Muscle layer of duodenum (tissue), 2 donors: Measurements from ENCODE around the gene EPN3.

Experiments
- H3K27ac ChIP-seq: one replicate; pipeline ENCODE4 v1.7.0; 2013; ENCODE audit warnings: mild to moderate bottlenecking, low read length
- H3K27me3 ChIP-seq: one replicate; pipeline ENCODE4 v1.7.0; 2013; ENCODE audit warnings: low read depth, mild to moderate bottlenecking, control low read depth, low read length
- H3K36me3 ChIP-seq, 2 donors: one replicate each; pipeline ENCODE4 v1.7.0; 2013; ENCODE audit warnings: low read length in 2 of 2, control low read depth in 1 of 2, mild to moderate bottlenecking in 1 of 2; ENCODE audit not compliant: insufficient read depth in 2 of 2, control insufficient read depth in 1 of 2
- H3K4me1 ChIP-seq, 2 donors: one replicate each; pipeline ENCODE4 v1.7.0; 2013; ENCODE audit warnings: low read length in 2 of 2, mild to moderate bottlenecking in 2 of 2, control low read depth in 1 of 2, moderate library complexity in 1 of 2; ENCODE audit not compliant: insufficient read depth in 2 of 2, control insufficient read depth in 1 of 2
- H3K4me3 ChIP-seq, 2 donors: one replicate each; pipeline ENCODE4 v1.7.0; 2013; ENCODE audit warnings: low read length in 2 of 2, low read depth in 1 of 2, mild to moderate bottlenecking in 1 of 2
- H3K9me3 ChIP-seq, 2 donors: one replicate each; pipeline ENCODE4 v1.7.0; 2013; ENCODE audit warnings: low read length in 2 of 2, control low read depth in 1 of 2, mild to moderate bottlenecking in 1 of 2; ENCODE audit not compliant: control insufficient read depth in 1 of 2
- donor health status: healthy.

The EPN3 gene

GRCh38 chr17:50536683-50537646 is 4.4 kb downstream of the EPN3 start:
- Histone ChIP-seq H3K4me1 (peaks cover 12 to 31% of the 10 kb centered on the region in 2 donors), H3K27ac (no peak overlapping the region), H3K27me3 (peaks cover 8% of the 10 kb centered on the region)

GRCh38 chr17:50537721-50538548 is 5.4 kb downstream of the EPN3 start:
- Histone ChIP-seq H3K4me3 (no peak overlapping the region), H3K27me3 (peaks cover 5% of the 10 kb centered on the region), H3K4me1 (peaks cover 12 to 30% of the 10 kb centered on the region in 2 donors), H3K27ac (no peak overlapping the region), H3K9me3 (no peaks in the 10 kb centered on the region), H3K36me3 (no peaks in the 10 kb centered on the region)

More at GRCh38 chr17:50536683-50537646, 4.4 kb downstream of the EPN3 start:
- Histone ChIP-seq H3K4me3 (no peak overlapping the region), H3K9me3 (no peaks in the 10 kb centered on the region), H3K36me3 (no peaks in the 10 kb centered on the region)

GRCh38 chr17:50538549-50539410 is 6.2 kb downstream of the EPN3 start:
- Histone ChIP-seq H3K27me3 (no peaks in the 10 kb centered on the region), H3K4me3 (no peak overlapping the region), H3K27ac (no peak overlapping the region), H3K9me3 (no peaks in the 10 kb centered on the region), H3K36me3 (no peaks in the 10 kb centered on the region), H3K4me1 (peaks cover 10 to 22% of the 10 kb centered on the region in 2 donors)

GRCh38 chr17:50539762-50540559 is 7.4 kb downstream of the EPN3 start:
- no peak overlapping the region for H3K4me3 ChIP-seq
- peaks cover 7 to 15% of the 10 kb centered on the region in 2 donors for H3K4me1 ChIP-seq
- no peaks in the 10 kb centered on the region for H3K36me3 ChIP-seq
- no peaks in the 10 kb centered on the region for H3K9me3 ChIP-seq
- no peak overlapping the region for H3K27ac ChIP-seq
- no peaks in the 10 kb centered on the region for H3K27me3 ChIP-seq

GRCh38 chr17:50540560-50541401 is 8.2 kb downstream of the EPN3 start:
- H3K9me3 ChIP-seq = no peaks in the 10 kb centered on the region
- no peak overlapping the region for H3K4me3 ChIP-seq
- H3K27ac ChIP-seq = no peak overlapping the region
- H3K27me3 ChIP-seq = no peaks in the 10 kb centered on the region
- no peaks in the 10 kb centered on the region for H3K36me3 ChIP-seq
- H3K4me1 ChIP-seq = peaks cover 7 to 15% of the 10 kb centered on the region in 2 donors

- Histone ChIP-seq H3K27me3 (no peaks in the 10 kb centered on the region), H3K27ac (no peak overlapping the region), H3K36me3 (no peaks in the 10 kb centered on the region), H3K4me1 (peaks cover 7 to 15% of the 10 kb centered on the region in 2 donors), H3K9me3 (no peaks in the 10 kb centered on the region), H3K4me3 (peak overlapping the region; percentile 30 to 68)
Measured at GRCh38 chr17:50541402-50541715, 8.8 kb downstream of the EPN3 start.

- no peaks in the 10 kb centered on the region for H3K36me3 ChIP-seq
- H3K4me1 ChIP-seq = peaks cover 7 to 20% of the 10 kb centered on the region in 2 donors
- peak overlapping the region; percentile 68 to 69 for H3K4me3 ChIP-seq
- H3K9me3 ChIP-seq = no peaks in the 10 kb centered on the region
- peak overlapping the region; percentile 53 for H3K27ac ChIP-seq
- H3K27me3 ChIP-seq = no peaks in the 10 kb centered on the region
Measured at GRCh38 chr17:50541716-50542688, 9.5 kb downstream of the EPN3 start.

- Histone ChIP-seq H3K4me3 (peak overlapping the region; percentile 68 to 69), H3K36me3 (no peaks in the 10 kb centered on the region), H3K27ac (peak overlapping the region; percentile 53), H3K9me3 (no peaks in the 10 kb centered on the region), H3K4me1 (peaks cover 10 to 29% of the 10 kb centered on the region in 2 donors), H3K27me3 (no peaks in the 10 kb centered on the region)
Measured at GRCh38 chr17:50542795-50543774, 10.6 kb downstream of the EPN3 start.
